Diencephalon (tissue), 1 donor: Measurements from ENCODE around the gene IL21R. TPM values are rescaled to one million over a fixed set of nuclear protein-coding genes. Genes with fewer than 3 reads are reported as not detected.

ENCODE experiments used
- total RNA-seq: library from RNA; depleted of rRNA; stranded (reverse); fragments of >200 nt; gene quantifications from one replicate; pipeline ENCODE4 v1.2.3, GENCODE V29; 2014

IL21R gene
- 0.69 TPM for total RNA-seq

GRCh38 chr16:27401768-27402568 lies at the start of gene IL21R:
IL21R (plus strand) TSS chr16:27402174; CDS start chr16:27430072, 27,898 bp downstream.

Other genes starting within 250 kb of the IL21R start
- gene KDM8, start 198.6 kb upstream of the IL21R start, total RNA-seq: 3.2 TPM
- 46.1 TPM for gene NSMCE1, start 133.4 kb upstream of the IL21R start, total RNA-seq
- 3.5 TPM for gene IL4R, start 88.2 kb upstream of the IL21R start, total RNA-seq
- gene GTF3C1, start 147.7 kb downstream of the IL21R start, total RNA-seq: 81.0 TPM
- gene KATNIP, start 148.0 kb downstream of the IL21R start, total RNA-seq: 23.3 TPM